ENCODE results near the gene APOL4.
A peak's percentile ranks its signal among the peaks of the same experiment; 100 is the strongest.

The APOL4 gene

GRCh38 chr22:36194971-36195370 lies 6.6 kb downstream of the APOL4 start:
- TF ChIP-seq CTCF (IDR thresholded peaks at IDR 0.05; ENCODE audit: insufficient read depth, low read length, poor library complexity, severe bottlenecking) = peak; percentile 73
- H3K4me3 ChIP-seq (replicated peaks; ENCODE audit: low read depth, low read length) = no peak overlapping the region
- H3K36me3 ChIP-seq (ENCODE audit: control insufficient read depth, insufficient read depth, low read length) = no peaks in the 10 kb centered on the region
- DNase-seq (ENCODE audit: extremely low read depth, insufficient read length) = no peak
- no peaks in the 10 kb centered on the region; the same call in 1 of the 2 replicates for H3K27me3 ChIP-seq (replicated peaks; ENCODE audit: control insufficient read depth, insufficient read depth, low read length)

GRCh38 chr22:36194385-36194784 lies 7.2 kb downstream of the APOL4 start:
- DNase-seq (ENCODE audit: extremely low read depth, insufficient read length) = no peak
- TF ChIP-seq CTCF (IDR thresholded peaks at IDR 0.05; ENCODE audit: insufficient read depth, low read length, poor library complexity, severe bottlenecking) = no peak
- H3K27me3 ChIP-seq (replicated peaks; ENCODE audit: control insufficient read depth, insufficient read depth, low read length) = no peaks in the 10 kb centered on the region; the same call in 1 of the 2 replicates
- no peak overlapping the region for H3K4me3 ChIP-seq (replicated peaks; ENCODE audit: low read depth, low read length)
- H3K36me3 ChIP-seq (ENCODE audit: control insufficient read depth, insufficient read depth, low read length) = no peaks in the 10 kb centered on the region

GRCh38 chr22:36193577-36193976 lies 8.0 kb downstream of the APOL4 start:
- Histone ChIP-seq H3K27me3 (replicated peaks; ENCODE audit: control insufficient read depth, insufficient read depth, low read length) (no peaks in the 10 kb centered on the region; the same call in 1 of the 2 replicates), H3K36me3 (ENCODE audit: control insufficient read depth, insufficient read depth, low read length) (no peaks in the 10 kb centered on the region), H3K4me3 (replicated peaks; ENCODE audit: low read depth, low read length) (no peak overlapping the region)
- no peak for TF ChIP-seq CTCF (IDR thresholded peaks at IDR 0.05; ENCODE audit: insufficient read depth, low read length, poor library complexity, severe bottlenecking)
- no peak for DNase-seq (ENCODE audit: extremely low read depth, insufficient read length)

GRCh38 chr22:36193171-36193570 lies 8.4 kb downstream of the APOL4 start:
- no peak for TF ChIP-seq CTCF (IDR thresholded peaks at IDR 0.05; ENCODE audit: insufficient read depth, low read length, poor library complexity, severe bottlenecking)
- no peak for DNase-seq (ENCODE audit: extremely low read depth, insufficient read length)
- no peaks in the 10 kb centered on the region for H3K36me3 ChIP-seq (ENCODE audit: control insufficient read depth, insufficient read depth, low read length)
- no peak overlapping the region for H3K4me3 ChIP-seq (replicated peaks; ENCODE audit: low read depth, low read length)
- no peaks in the 10 kb centered on the region; the same call in 1 of the 2 replicates for H3K27me3 ChIP-seq (replicated peaks; ENCODE audit: control insufficient read depth, insufficient read depth, low read length)

- Histone ChIP-seq H3K36me3 (ENCODE audit: control insufficient read depth, insufficient read depth, low read length) (no peaks in the 10 kb centered on the region), H3K27me3 (replicated peaks; ENCODE audit: control insufficient read depth, insufficient read depth, low read length) (no peaks in the 10 kb centered on the region; the same call in 1 of the 2 replicates), H3K4me3 (replicated peaks; ENCODE audit: low read depth, low read length) (no peak overlapping the region)
- TF ChIP-seq CTCF (IDR thresholded peaks at IDR 0.05; ENCODE audit: insufficient read depth, low read length, poor library complexity, severe bottlenecking) = no peak
- DNase-seq (ENCODE audit: extremely low read depth, insufficient read length) = no peak
Observed at GRCh38 chr22:36192542-36192941, 9.1 kb downstream of the APOL4 start.

Data from GM06990 (cell line).